HEK293 (cell line): Measurements from ENCODE around the gene FGD4.

ENCODE experiments used
- GLI4 ChIP-seq: fragments of 450-650 bp; formaldehyde crosslinking; IDR thresholded peaks from 2 replicates; pipeline ENCODE4 v1.5.1; 2016; ENCODE audit warnings: missing biosample characterization, missing genetic modification characterization
- HOXA7 ChIP-seq: sonication (generic); formaldehyde crosslinking; IDR thresholded peaks from 2 replicates; pipeline ENCODE4 v1.8.1; 2022; ENCODE audit warnings: missing genetic modification reagents, borderline replicate concordance
- HOXC10 ChIP-seq: sonication (generic); formaldehyde crosslinking; IDR thresholded peaks from 2 replicates; pipeline ENCODE4 v1.8.1; 2023; ENCODE audit warnings: mild to moderate bottlenecking, missing genetic modification reagents
- IKZF3 ChIP-seq: fragments of 450-650 bp; IDR thresholded peaks from 2 replicates; pipeline ENCODE4 v1.5.0; 2018; ENCODE audit warnings: missing biosample characterization, mild to moderate bottlenecking, missing genetic modification characterization, moderate library complexity
- ZBTB7A ChIP-seq: fragments of 450-650 bp; formaldehyde crosslinking; IDR thresholded peaks from 2 replicates; pipeline ENCODE4 v1.5.1; 2016; ENCODE audit warnings: low read depth, missing biosample characterization, missing genetic modification characterization
- ZIC2 ChIP-seq: fragments of 450-650 bp; formaldehyde crosslinking; IDR thresholded peaks from 2 replicates; pipeline ENCODE4 v1.5.1; 2016; ENCODE audit warnings: missing biosample characterization, missing genetic modification characterization
- ZNF10 ChIP-seq: fragments of 450-650 bp; formaldehyde crosslinking; IDR thresholded peaks from 2 replicates; pipeline ENCODE4 v1.5.1; 2017; ENCODE audit warnings: missing biosample characterization, missing genetic modification characterization
- ZNF132 ChIP-seq: fragments of 450-650 bp; formaldehyde crosslinking; IDR thresholded peaks from 2 replicates; pipeline ENCODE4 v1.5.1; 2017; ENCODE audit warnings: missing biosample characterization, missing genetic modification characterization, borderline replicate concordance
- ZNF157 ChIP-seq: fragments of 450-650 bp; formaldehyde crosslinking; IDR thresholded peaks from 2 replicates; pipeline ENCODE4 v1.5.1; 2016; ENCODE audit warnings: missing biosample characterization, missing genetic modification characterization
- ZNF2 ChIP-seq: fragments of 450-650 bp; formaldehyde crosslinking; IDR thresholded peaks from 2 replicates; pipeline ENCODE4 v1.5.1; 2016; ENCODE audit warnings: missing biosample characterization, missing genetic modification characterization
- ZNF239 ChIP-seq: fragments of 450-650 bp; formaldehyde crosslinking; IDR thresholded peaks from 2 replicates; pipeline ENCODE4 v1.5.1; 2016; ENCODE audit warnings: missing biosample characterization, missing genetic modification characterization
- ZNF311 ChIP-seq: fragments of 450-650 bp; formaldehyde crosslinking; IDR thresholded peaks from 2 replicates; pipeline ENCODE4 v1.5.1; 2017; ENCODE audit warnings: missing biosample characterization, missing genetic modification characterization, borderline replicate concordance
- ZNF354C ChIP-seq: fragments of 450-650 bp; formaldehyde crosslinking; IDR thresholded peaks from 2 replicates; pipeline ENCODE4 v1.5.1; 2016; ENCODE audit warnings: missing biosample characterization, missing genetic modification characterization, low read depth, borderline replicate concordance
- ZNF37A ChIP-seq: fragments of 450-650 bp; IDR thresholded peaks from 2 replicates; pipeline ENCODE4 v1.5.1; 2018; ENCODE audit warnings: missing biosample characterization, missing genetic modification characterization
- ZNF416 ChIP-seq: fragments of 450-650 bp; formaldehyde crosslinking; IDR thresholded peaks from 2 replicates; pipeline ENCODE4 v1.5.1; 2016; ENCODE audit warnings: missing biosample characterization, missing genetic modification characterization
- ZNF600 ChIP-seq: fragments of 450-650 bp; formaldehyde crosslinking; IDR thresholded peaks from 2 replicates; pipeline ENCODE4 v1.5.1; 2016; ENCODE audit warnings: missing biosample characterization, missing genetic modification characterization
- ZNF610 ChIP-seq: fragments of 450-650 bp; formaldehyde crosslinking; IDR thresholded peaks from 2 replicates; pipeline ENCODE4 v1.5.1; 2016; ENCODE audit warnings: missing biosample characterization, missing genetic modification characterization, borderline replicate concordance
- ZNF629 ChIP-seq: fragments of 450-650 bp; formaldehyde crosslinking; IDR thresholded peaks from 2 replicates; pipeline ENCODE4 v1.5.1; 2017; ENCODE audit warnings: missing biosample characterization, missing genetic modification characterization
- ZNF792 ChIP-seq: fragments of 450-650 bp; formaldehyde crosslinking; IDR thresholded peaks from 2 replicates; pipeline ENCODE4 v1.5.1; 2016; ENCODE audit warnings: missing biosample characterization, missing genetic modification characterization
- TF ChIP-seq, protein P1 (sequence below): fragments of 450-650 bp; formaldehyde crosslinking; IDR thresholded peaks from 2 replicates; pipeline ENCODE4 v1.5.1; 2016; ENCODE audit warnings: missing biosample characterization, missing genetic modification characterization
- TF ChIP-seq, protein P2 (sequence below): fragments of 450-650 bp; formaldehyde crosslinking; IDR thresholded peaks from 2 replicates; pipeline ENCODE4 v1.5.1; 2016; ENCODE audit warnings: missing biosample characterization, missing genetic modification characterization
- TF ChIP-seq, protein P3 (sequence below): fragments of 450-650 bp; formaldehyde crosslinking; conservative IDR thresholded peaks from 2 replicates; pipeline ENCODE4 v1.5.1; 2016; ENCODE audit warnings: low read depth, missing biosample characterization, missing genetic modification characterization
- TF ChIP-seq, protein P4 (sequence below): fragments of 450-650 bp; formaldehyde crosslinking; optimal IDR thresholded peaks from 2 replicates; pipeline ENCODE3; 2016; ENCODE audit warnings: missing biosample characterization, mild to moderate bottlenecking, missing genetic modification characterization
- TF ChIP-seq, protein P5 (sequence below): fragments of 450-650 bp; formaldehyde crosslinking; IDR thresholded peaks from 2 replicates; pipeline ENCODE4 v1.5.1; 2016; ENCODE audit warnings: missing biosample characterization, missing genetic modification characterization
- TF ChIP-seq, protein P6 (sequence below): fragments of 450-650 bp; formaldehyde crosslinking; IDR thresholded peaks from 2 replicates; pipeline ENCODE4 v1.5.1; 2017; ENCODE audit warnings: missing biosample characterization, missing genetic modification characterization

Gene FGD4

DNA sequence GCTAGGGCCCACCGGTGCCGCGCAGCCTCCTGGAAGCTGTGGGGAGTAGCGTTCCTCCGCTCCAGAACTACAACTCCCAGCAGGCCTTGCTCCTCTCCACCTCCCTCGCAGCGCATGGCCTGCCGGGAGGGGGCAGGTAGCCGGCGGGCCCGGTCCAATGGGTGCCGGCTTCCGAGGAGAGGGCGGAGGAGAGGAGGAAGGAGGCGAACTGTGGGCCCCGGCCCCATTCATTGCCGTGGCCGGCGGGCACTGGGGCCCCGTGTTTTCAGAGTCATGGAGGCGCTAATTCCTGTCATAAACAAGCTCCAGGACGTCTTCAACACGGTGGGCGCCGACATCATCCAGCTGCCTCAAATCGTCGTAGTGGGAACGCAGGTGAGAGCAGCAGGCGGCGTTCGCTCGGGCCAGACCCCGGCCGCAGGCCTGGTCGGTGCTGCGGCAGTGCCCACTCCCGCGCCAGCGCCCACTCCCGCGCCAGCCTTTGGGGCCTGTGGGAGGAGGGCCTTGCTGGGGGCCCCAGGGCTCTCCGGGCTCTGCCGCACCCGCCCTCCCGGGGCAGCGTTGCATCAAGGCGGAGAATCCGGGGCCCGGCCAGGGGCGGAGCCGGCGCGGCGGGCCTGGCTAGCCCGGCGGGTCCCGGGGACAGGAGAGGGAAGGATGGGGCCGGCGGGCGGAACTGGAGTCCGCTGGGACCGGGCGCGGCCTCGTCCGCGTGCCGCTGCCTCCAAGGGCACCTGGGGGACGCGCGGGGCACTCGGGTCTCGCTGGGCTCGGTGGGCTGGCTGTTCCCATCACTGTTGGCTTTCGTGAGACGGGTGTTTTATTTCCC, 279.9 kb downstream of the FGD4 start, which contains the start of gene DNM1L (continued):
- TF ChIP-seq, protein P1, sequence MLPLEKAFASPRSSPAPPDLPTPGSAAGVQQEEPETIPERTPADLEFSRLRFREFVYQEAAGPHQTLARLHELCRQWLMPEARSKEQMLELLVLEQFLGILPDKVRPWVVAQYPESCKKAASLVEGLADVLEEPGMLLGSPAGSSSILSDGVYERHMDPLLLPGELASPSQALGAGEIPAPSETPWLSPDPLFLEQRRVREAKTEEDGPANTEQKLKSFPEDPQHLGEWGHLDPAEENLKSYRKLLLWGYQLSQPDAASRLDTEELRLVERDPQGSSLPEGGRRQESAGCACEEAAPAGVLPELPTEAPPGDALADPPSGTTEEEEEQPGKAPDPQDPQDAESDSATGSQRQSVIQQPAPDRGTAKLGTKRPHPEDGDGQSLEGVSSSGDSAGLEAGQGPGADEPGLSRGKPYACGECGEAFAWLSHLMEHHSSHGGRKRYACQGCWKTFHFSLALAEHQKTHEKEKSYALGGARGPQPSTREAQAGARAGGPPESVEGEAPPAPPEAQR (tag by site-specific recombination), result 0 out of 2 replicates have a peak, but pooled peaks have one; percentile 43
- TF ChIP-seq ZNF10 (tag by site-specific recombination) (peak; percentile 73), ZNF629 (tag by site-specific recombination) (peak; percentile 68), HOXA7 (CRISPR knock-in tag) (no peak), ZNF37A (tag by site-specific recombination) (0 out of 2 replicates have a peak, but pooled peaks have one; percentile 49), ZNF600 (tag by site-specific recombination) (peak; percentile 57), ZNF239 (tag by site-specific recombination) (no peak), ZNF2 (peak; percentile 39; the same call in 1 of the 2 replicates), ZNF416 (tag by site-specific recombination) (no peak), ZNF610 (peak; percentile 41; the same call in 1 of the 2 replicates), ZIC2 (tag by site-specific recombination) (peak; percentile 74), IKZF3 (tag by site-specific recombination) (peak; percentile 84), ZBTB7A (0 out of 2 replicates have a peak, but pooled peaks have one; percentile 67), ZNF311 (no peak), ZNF157 (tag by site-specific recombination) (no peak), HOXC10 (CRISPR knock-in tag) (no peak), ZNF792 (tag by site-specific recombination) (no peak), ZNF132 (tag by site-specific recombination) (no peak), GLI4 (tag by site-specific recombination) (no peak), ZNF354C (tag by site-specific recombination) (no peak)
- TF ChIP-seq, protein P2, sequence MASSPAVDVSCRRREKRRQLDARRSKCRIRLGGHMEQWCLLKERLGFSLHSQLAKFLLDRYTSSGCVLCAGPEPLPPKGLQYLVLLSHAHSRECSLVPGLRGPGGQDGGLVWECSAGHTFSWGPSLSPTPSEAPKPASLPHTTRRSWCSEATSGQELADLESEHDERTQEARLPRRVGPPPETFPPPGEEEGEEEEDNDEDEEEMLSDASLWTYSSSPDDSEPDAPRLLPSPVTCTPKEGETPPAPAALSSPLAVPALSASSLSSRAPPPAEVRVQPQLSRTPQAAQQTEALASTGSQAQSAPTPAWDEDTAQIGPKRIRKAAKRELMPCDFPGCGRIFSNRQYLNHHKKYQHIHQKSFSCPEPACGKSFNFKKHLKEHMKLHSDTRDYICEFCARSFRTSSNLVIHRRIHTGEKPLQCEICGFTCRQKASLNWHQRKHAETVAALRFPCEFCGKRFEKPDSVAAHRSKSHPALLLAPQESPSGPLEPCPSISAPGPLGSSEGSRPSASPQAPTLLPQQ (tag by site-specific recombination), result peak; percentile 100
- TF ChIP-seq, protein P3, sequence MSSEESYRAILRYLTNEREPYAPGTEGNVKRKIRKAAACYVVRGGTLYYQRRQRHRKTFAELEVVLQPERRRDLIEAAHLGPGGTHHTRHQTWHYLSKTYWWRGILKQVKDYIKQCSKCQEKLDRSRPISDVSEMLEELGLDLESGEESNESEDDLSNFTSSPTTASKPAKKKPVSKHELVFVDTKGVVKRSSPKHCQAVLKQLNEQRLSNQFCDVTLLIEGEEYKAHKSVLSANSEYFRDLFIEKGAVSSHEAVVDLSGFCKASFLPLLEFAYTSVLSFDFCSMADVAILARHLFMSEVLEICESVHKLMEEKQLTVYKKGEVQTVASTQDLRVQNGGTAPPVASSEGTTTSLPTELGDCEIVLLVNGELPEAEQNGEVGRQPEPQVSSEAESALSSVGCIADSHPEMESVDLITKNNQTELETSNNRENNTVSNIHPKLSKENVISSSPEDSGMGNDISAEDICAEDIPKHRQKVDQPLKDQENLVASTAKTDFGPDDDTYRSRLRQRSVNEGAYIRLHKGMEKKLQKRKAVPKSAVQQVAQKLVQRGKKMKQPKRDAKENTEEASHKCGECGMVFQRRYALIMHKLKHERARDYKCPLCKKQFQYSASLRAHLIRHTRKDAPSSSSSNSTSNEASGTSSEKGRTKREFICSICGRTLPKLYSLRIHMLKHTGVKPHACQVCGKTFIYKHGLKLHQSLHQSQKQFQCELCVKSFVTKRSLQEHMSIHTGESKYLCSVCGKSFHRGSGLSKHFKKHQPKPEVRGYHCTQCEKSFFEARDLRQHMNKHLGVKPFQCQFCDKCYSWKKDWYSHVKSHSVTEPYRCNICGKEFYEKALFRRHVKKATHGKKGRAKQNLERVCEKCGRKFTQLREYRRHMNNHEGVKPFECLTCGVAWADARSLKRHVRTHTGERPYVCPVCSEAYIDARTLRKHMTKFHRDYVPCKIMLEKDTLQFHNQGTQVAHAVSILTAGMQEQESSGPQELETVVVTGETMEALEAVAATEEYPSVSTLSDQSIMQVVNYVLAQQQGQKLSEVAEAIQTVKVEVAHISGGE (tag by site-specific recombination), result peak; percentile 53; the same call in 1 of the 2 replicates
- TF ChIP-seq, protein P4, sequence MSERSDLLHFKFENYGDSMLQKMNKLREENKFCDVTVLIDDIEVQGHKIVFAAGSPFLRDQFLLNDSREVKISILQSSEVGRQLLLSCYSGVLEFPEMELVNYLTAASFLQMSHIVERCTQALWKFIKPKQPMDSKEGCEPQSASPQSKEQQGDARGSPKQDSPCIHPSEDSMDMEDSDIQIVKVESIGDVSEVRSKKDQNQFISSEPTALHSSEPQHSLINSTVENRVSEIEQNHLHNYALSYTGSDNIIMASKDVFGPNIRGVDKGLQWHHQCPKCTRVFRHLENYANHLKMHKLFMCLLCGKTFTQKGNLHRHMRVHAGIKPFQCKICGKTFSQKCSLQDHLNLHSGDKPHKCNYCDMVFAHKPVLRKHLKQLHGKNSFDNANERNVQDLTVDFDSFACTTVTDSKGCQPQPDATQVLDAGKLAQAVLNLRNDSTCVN, result peak; percentile 90
- TF ChIP-seq, protein P5, sequence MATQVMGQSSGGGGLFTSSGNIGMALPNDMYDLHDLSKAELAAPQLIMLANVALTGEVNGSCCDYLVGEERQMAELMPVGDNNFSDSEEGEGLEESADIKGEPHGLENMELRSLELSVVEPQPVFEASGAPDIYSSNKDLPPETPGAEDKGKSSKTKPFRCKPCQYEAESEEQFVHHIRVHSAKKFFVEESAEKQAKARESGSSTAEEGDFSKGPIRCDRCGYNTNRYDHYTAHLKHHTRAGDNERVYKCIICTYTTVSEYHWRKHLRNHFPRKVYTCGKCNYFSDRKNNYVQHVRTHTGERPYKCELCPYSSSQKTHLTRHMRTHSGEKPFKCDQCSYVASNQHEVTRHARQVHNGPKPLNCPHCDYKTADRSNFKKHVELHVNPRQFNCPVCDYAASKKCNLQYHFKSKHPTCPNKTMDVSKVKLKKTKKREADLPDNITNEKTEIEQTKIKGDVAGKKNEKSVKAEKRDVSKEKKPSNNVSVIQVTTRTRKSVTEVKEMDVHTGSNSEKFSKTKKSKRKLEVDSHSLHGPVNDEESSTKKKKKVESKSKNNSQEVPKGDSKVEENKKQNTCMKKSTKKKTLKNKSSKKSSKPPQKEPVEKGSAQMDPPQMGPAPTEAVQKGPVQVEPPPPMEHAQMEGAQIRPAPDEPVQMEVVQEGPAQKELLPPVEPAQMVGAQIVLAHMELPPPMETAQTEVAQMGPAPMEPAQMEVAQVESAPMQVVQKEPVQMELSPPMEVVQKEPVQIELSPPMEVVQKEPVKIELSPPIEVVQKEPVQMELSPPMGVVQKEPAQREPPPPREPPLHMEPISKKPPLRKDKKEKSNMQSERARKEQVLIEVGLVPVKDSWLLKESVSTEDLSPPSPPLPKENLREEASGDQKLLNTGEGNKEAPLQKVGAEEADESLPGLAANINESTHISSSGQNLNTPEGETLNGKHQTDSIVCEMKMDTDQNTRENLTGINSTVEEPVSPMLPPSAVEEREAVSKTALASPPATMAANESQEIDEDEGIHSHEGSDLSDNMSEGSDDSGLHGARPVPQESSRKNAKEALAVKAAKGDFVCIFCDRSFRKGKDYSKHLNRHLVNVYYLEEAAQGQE, result 0 out of 2 replicates have a peak, but pooled peaks have one; percentile 11
- TF ChIP-seq, protein P6, sequence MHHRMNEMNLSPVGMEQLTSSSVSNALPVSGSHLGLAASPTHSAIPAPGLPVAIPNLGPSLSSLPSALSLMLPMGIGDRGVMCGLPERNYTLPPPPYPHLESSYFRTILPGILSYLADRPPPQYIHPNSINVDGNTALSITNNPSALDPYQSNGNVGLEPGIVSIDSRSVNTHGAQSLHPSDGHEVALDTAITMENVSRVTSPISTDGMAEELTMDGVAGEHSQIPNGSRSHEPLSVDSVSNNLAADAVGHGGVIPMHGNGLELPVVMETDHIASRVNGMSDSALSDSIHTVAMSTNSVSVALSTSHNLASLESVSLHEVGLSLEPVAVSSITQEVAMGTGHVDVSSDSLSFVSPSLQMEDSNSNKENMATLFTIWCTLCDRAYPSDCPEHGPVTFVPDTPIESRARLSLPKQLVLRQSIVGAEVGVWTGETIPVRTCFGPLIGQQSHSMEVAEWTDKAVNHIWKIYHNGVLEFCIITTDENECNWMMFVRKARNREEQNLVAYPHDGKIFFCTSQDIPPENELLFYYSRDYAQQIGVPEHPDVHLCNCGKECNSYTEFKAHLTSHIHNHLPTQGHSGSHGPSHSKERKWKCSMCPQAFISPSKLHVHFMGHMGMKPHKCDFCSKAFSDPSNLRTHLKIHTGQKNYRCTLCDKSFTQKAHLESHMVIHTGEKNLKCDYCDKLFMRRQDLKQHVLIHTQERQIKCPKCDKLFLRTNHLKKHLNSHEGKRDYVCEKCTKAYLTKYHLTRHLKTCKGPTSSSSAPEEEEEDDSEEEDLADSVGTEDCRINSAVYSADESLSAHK, result 0 out of 2 replicates have a peak, but pooled peaks have one; percentile 28
